MG63 (cell line): ENCODE measurements around the gene ZSCAN1. TPM values are rescaled to one million over a fixed set of nuclear protein-coding genes. Genes with fewer than 3 reads are reported as not detected.

ENCODE experiments used
- DNase-seq: peaks from one replicate; pipeline ENCODE4 v3.0.0-alpha.2; 2020
- H3K27me3 ChIP-seq: fragments of 250-450 bp; sonication (Bioruptor Pico); 2 replicates; pipeline ENCODE4 v1.5.1; 2020; ENCODE audit warnings: mild to moderate bottlenecking, moderate library complexity
- H3K36me3 ChIP-seq: fragments of 250-450 bp; sonication (Bioruptor Pico); 2 replicates; pipeline ENCODE4 v1.5.1; 2020; ENCODE audit warnings: mild to moderate bottlenecking, moderate library complexity
- H3K4me3 ChIP-seq: fragments of 250-450 bp; sonication (Bioruptor Pico); 2 replicates; pipeline ENCODE4 v1.5.1; 2020; ENCODE audit warnings: mild to moderate bottlenecking, moderate library complexity
- H3K9me3 ChIP-seq: fragments of 250-450 bp; sonication (Bioruptor Pico); 2 replicates; pipeline ENCODE4 v1.5.1; 2020; ENCODE audit warnings: mild to moderate bottlenecking, moderate library complexity
- total RNA-seq: library from RNA; depleted of rRNA; stranded (reverse); fragments of >200 nt; shearing (Covaris generic); gene quantifications from 2 replicates; pipeline ENCODE4 v1.2.3, GENCODE V29; 2014; ENCODE audit warnings: low replicate concordance

Gene ZSCAN1
- total RNA-seq, 1 experiment from 2014 or later = not detected

GRCh38 chr19:58034477-58034793 is 610 bp downstream of the ZSCAN1 start:
- H3K36me3 ChIP-seq = no peaks in the 10 kb centered on the region
- DNase-seq = no peak
- no peaks in the 10 kb centered on the region for H3K27me3 ChIP-seq
- no peak overlapping the region for H3K4me3 ChIP-seq
- H3K9me3 ChIP-seq = peaks cover 3% of the 10 kb centered on the region; the same call in 1 of the 2 replicates

- Histone ChIP-seq H3K4me3 (no peak overlapping the region), H3K27me3 (no peaks in the 10 kb centered on the region), H3K9me3 (peaks cover 3% of the 10 kb centered on the region; the same call in 1 of the 2 replicates), H3K36me3 (no peaks in the 10 kb centered on the region)
- DNase-seq = no peak
These were observed 2.0 kb downstream of the ZSCAN1 start for GRCh38 chr19:58035863-58036262.

DNA sequence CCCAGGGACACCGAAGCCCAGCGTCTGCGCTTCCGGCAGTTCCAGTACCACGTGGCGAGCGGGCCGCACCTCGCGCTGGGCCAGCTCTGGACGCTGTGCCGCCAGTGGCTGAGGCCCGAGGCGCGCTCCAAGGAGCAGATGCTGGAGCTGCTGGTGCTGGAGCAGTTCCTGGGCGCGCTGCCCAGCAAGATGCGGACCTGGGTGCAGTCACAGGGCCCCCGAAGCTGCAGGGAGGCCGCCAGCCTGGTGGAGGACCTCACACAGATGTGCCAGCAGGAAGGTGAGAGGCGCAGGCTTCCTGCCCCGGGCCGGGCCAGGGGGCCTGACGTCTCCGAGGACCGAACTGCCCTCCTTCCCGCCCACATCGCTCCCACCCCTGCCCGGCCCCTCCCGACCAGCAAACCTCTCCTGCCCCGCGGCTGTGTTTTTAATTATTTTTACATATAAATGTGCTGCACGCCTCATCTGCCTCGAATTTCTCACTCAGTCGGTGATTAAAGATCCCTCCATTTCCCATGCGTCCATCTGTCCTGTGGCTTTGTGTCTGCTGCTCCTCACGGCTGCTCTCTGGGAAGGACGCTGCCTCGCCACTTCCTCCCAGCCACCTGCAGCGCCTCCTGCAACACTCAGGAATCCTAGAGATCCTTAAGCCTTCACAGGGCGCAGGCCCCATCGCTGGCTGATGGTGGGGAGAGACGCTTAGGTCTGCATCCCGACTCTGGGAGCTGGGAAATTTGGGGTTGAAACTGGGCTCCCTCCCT is 4.3 kb downstream of the ZSCAN1 start:
- no peak for DNase-seq
- Histone ChIP-seq H3K36me3 (no peaks in the 10 kb centered on the region), H3K27me3 (no peaks in the 10 kb centered on the region), H3K9me3 (peaks cover 3% of the 10 kb centered on the region; the same call in 1 of the 2 replicates), H3K4me3 (no peak overlapping the region)

DNA sequence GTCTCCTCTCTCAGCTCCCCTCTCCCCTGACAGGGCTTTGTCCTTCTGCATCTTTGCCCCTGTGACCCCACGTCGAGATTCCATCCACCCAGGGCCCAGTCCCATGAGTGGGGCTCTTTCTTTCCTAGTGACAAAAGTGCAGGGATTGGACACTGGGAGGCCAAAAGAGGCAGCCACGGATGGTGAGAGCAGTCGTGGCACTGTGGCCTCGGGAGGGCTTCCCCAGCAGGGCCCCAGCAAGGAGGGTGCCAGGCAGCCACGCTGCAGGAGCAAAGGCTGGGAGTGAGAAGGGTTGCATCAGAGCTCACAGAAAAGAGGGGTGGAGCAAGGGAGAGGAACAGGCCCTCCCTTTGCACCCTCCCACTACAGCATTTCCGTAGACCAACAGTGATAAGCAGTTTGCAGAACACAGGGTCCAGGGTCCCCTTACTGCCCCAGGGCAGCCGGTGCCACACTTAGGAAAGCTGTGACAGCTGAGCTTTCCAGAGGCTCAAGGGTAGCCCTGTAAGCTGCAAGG is 4.9 kb downstream of the ZSCAN1 start:
- H3K4me3 ChIP-seq = no peak overlapping the region
- no peaks in the 10 kb centered on the region for H3K36me3 ChIP-seq
- no peak for DNase-seq
- peaks cover under 1% of the 10 kb centered on the region; the same call in 1 of the 2 replicates for H3K9me3 ChIP-seq
- H3K27me3 ChIP-seq = no peaks in the 10 kb centered on the region

GRCh38 chr19:58040751-58041525 is 7.1 kb downstream of the ZSCAN1 start:
- Histone ChIP-seq H3K27me3 (no peaks in the 10 kb centered on the region), H3K4me3 (no peak overlapping the region), H3K36me3 (no peaks in the 10 kb centered on the region), H3K9me3 (no peaks in the 10 kb centered on the region; the same call in 1 of the 2 replicates)
- no peak for DNase-seq

GRCh38 chr19:58042495-58043340 is 8.9 kb downstream of the ZSCAN1 start:
- no peaks in the 10 kb centered on the region for H3K36me3 ChIP-seq
- no peak overlapping the region for H3K4me3 ChIP-seq
- DNase-seq = no peak
- no peaks in the 10 kb centered on the region; the same call in 1 of the 2 replicates for H3K9me3 ChIP-seq
- no peaks in the 10 kb centered on the region for H3K27me3 ChIP-seq

- DNase-seq = no peak
- H3K9me3 ChIP-seq = no peaks in the 10 kb centered on the region; the same call in 1 of the 2 replicates
- no peaks in the 10 kb centered on the region for H3K27me3 ChIP-seq
- no peak overlapping the region for H3K4me3 ChIP-seq
- H3K36me3 ChIP-seq = no peaks in the 10 kb centered on the region
These were observed 10.6 kb downstream of the ZSCAN1 start for GRCh38 chr19:58044391-58044790.

GRCh38 chr19:58044886-58045285 is 11.1 kb downstream of the ZSCAN1 start:
- no peaks in the 10 kb centered on the region for H3K27me3 ChIP-seq
- no peak for DNase-seq
- H3K36me3 ChIP-seq = no peaks in the 10 kb centered on the region
- H3K4me3 ChIP-seq = no peak overlapping the region
- no peaks in the 10 kb centered on the region; the same call in 1 of the 2 replicates for H3K9me3 ChIP-seq

- no peaks in the 10 kb centered on the region for H3K27me3 ChIP-seq
- no peak for DNase-seq
- H3K36me3 ChIP-seq = no peaks in the 10 kb centered on the region
- no peaks in the 10 kb centered on the region; the same call in 1 of the 2 replicates for H3K9me3 ChIP-seq
- H3K4me3 ChIP-seq = no peak overlapping the region
These were observed 11.7 kb downstream of the ZSCAN1 start for GRCh38 chr19:58045411-58046050.

GRCh38 chr19:58046856-58047255 is 13.0 kb downstream of the ZSCAN1 start:
- H3K4me3 ChIP-seq = no peak overlapping the region
- H3K9me3 ChIP-seq = no peaks in the 10 kb centered on the region; the same call in 1 of the 2 replicates
- no peaks in the 10 kb centered on the region for H3K27me3 ChIP-seq
- no peaks in the 10 kb centered on the region for H3K36me3 ChIP-seq
- no peak for DNase-seq

- no peak for DNase-seq
- Histone ChIP-seq H3K36me3 (no peaks in the 10 kb centered on the region), H3K9me3 (no peaks in the 10 kb centered on the region; the same call in 1 of the 2 replicates), H3K27me3 (no peaks in the 10 kb centered on the region), H3K4me3 (no peak overlapping the region)
These were observed 13.8 kb downstream of the ZSCAN1 start for GRCh38 chr19:58047672-58048071.

- Histone ChIP-seq H3K36me3 (no peaks in the 10 kb centered on the region), H3K4me3 (no peak overlapping the region), H3K27me3 (no peaks in the 10 kb centered on the region), H3K9me3 (peaks cover 6% of the 10 kb centered on the region)
- DNase-seq = no peak
These were observed 18.4 kb downstream of the ZSCAN1 start for GRCh38 chr19:58052256-58052655.

- H3K27me3 ChIP-seq = no peaks in the 10 kb centered on the region
- no peak overlapping the region for H3K4me3 ChIP-seq
- DNase-seq = no peak
- peaks cover 6% of the 10 kb centered on the region for H3K9me3 ChIP-seq
- no peaks in the 10 kb centered on the region for H3K36me3 ChIP-seq
These were observed 19.8 kb downstream of the ZSCAN1 start for GRCh38 chr19:58053480-58054156.

DNA sequence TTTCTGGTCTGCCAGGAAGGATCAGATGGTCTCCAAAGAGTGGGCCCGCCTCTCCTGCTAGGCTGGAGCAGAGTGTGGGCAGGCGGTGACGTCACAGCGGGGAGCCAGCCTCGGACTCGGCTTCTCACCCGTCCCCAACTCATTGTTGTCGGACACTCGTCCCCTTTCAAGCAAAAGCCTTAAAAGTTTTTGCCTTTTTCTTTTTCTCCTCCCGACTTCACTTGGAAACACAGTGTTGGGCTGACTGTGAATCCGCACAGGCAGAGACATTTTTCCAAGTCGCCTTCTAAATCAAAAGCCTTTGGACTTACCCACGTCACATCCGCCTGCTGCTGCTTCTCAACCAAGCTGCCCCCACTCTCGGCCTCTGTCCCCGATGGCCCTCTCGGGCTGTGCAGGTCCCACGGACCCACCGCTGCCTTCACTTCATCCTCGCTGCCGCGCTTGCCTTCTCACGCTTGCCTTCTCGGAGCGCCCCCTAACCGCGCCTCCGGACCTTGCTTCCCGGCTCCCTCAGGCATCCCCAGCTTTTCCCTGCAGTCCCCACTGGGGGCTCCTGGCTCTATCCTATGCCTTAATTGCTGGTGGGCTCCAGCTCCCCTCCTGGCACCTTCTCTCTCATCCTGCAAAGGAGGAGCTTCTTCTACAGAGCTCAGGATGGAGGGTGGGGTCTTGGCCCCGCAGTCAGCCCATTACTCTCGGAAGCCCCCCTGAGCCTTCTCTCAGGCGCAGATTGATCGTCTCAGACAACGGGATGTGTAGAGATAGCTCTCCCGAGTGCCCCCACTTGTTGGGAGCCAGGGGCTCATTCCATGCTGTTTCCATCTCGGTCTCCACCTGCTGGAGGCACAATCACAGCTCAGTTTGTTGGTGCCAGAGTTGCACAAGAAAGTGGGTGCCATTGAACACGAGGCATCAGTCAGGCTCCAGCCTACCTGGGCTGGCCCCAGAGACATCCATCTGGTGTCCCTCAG is 21.4 kb downstream of the ZSCAN1 start:
- H3K27me3 ChIP-seq = no peaks in the 10 kb centered on the region
- no peak overlapping the region for H3K4me3 ChIP-seq
- H3K36me3 ChIP-seq = no peaks in the 10 kb centered on the region
- no peak for DNase-seq
- H3K9me3 ChIP-seq = peaks cover 10% of the 10 kb centered on the region

DNA sequence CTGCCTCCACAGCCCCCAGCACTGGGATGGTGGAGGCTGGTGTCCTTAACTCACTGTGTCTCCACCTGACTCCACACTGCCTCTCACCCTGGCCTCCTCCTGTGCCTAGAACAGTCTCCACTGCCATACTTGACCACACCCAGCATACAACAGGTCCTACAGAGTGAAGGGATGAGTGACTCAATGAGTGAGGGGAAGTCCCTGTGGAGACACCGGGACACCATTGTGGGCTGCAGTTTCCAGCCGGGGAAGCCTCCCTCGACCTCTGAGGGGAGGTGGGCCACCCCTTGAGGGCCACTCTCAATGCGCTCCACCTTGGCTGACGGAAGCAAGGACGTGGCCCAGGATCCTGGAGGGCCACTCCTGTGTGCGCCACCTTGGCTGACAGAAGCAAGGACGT is 22.4 kb downstream of the ZSCAN1 start:
- Histone ChIP-seq H3K9me3 (peaks cover 14% of the 10 kb centered on the region), H3K36me3 (no peaks in the 10 kb centered on the region), H3K27me3 (no peaks in the 10 kb centered on the region), H3K4me3 (no peak overlapping the region)
- DNase-seq = no peak
